ENCODE measurements around the gene WDR38. TPM values are rescaled to one million over a fixed set of nuclear protein-coding genes. Genes with fewer than 3 reads are reported as not detected.
A peak's percentile ranks its signal among the peaks of the same experiment; 100 is the strongest.

Gene WDR38
- total and polyA plus RNA-seq, 2 of the 4 experiments (the other 2 are of a cell fraction): not detected

- Histone ChIP-seq H4K8ac (ENCODE audit: low read depth in 2 of 2, low read length in 2 of 2) (no peak overlapping the region), H2BK5ac (ENCODE audit: low read depth, low read length, poor library complexity, severe bottlenecking) (no peak overlapping the region), H3K14ac (replicated peaks; ENCODE audit: low read depth, low read length) (no peak overlapping the region), H3K9me3 (ENCODE audit: control insufficient read depth, insufficient read depth, low read length) (no peaks in the 10 kb centered on the region), H3K4me2 (ENCODE audit: low read depth, low read length) (no peak overlapping the region), H4K91ac (ENCODE audit: insufficient read depth, low read depth, low read length) (no peak overlapping the region), H3K9ac (ENCODE audit: low read depth, low read length) (no peak overlapping the region), H4K5ac (ENCODE audit: low read depth, low read length) (no peak overlapping the region), H3K4me3 (ENCODE audit: insufficient read depth, low read depth, low read length) (no peak overlapping the region), H2AK9ac (replicated peaks; ENCODE audit: low read depth, low read length, poor library complexity) (no peak overlapping the region), H3K23ac (ENCODE audit: low read depth, low read length) (no peak overlapping the region), H3K79me1 (ENCODE audit: low read depth in 1 of 2, low read length in 2 of 2) (peaks cover 24 to 45% of the 10 kb centered on the region in 2 experiments), H2BK15ac (ENCODE audit: low read depth, low read length) (no peak overlapping the region), H3K56ac (ENCODE audit: extremely low read depth, insufficient read depth, low read length) (no peak overlapping the region), H3K4me1 (ENCODE audit: control insufficient read depth, insufficient read depth, low read length) (peaks cover 5% of the 10 kb centered on the region; the same call in 1 of the 2 replicates), H2BK20ac (ENCODE audit: low read depth, low read length) (no peak overlapping the region), H3K27ac (ENCODE audit: insufficient read depth, low read length) (no peak overlapping the region), H3K27me3 (ENCODE audit: control insufficient read depth, insufficient read depth, low read length) (no peaks in the 10 kb centered on the region), H2AK5ac (ENCODE audit: low read depth, low read length) (no peak overlapping the region), H3K36me3 (ENCODE audit: control insufficient read depth, insufficient read depth, low read length) (peaks cover 73% of the 10 kb centered on the region), H2BK120ac (ENCODE audit: low read depth, low read length) (no peak overlapping the region), H4K20me1 (ENCODE audit: insufficient read depth, low read length) (peaks cover 47% of the 10 kb centered on the region), H2AFZ (replicated peaks; ENCODE audit: low read length, poor library complexity) (no peak overlapping the region), H3K18ac (ENCODE audit: low read depth, low read length) (no peak overlapping the region), H3K4ac (ENCODE audit: low read depth, low read length) (no peak overlapping the region), H3K9me1 (ENCODE audit: insufficient read depth, low read length) (peaks cover 9% of the 10 kb centered on the region; the same call in 1 of the 2 replicates)
- TF ChIP-seq RFX5 (IDR thresholded peaks at IDR 0.05; ENCODE audit: low read depth, low read length) (no peak), USF2 (IDR thresholded peaks at IDR 0.05; ENCODE audit: low read depth, low read length) (no peak), MXI1 (IDR thresholded peaks at IDR 0.05; ENCODE audit: borderline replicate concordance, low read depth, low read length) (no peak), POLR2A (IDR thresholded peaks at IDR 0.05; ENCODE audit: low read depth, low read length) (no peak), CTCF (conservative IDR thresholded peaks at IDR 0.05; ENCODE audit: low read depth, low read length) (no peak), CHD1 (IDR thresholded peaks at IDR 0.05; ENCODE audit: low read depth, low read length) (no peak), NFE2L2 (IDR thresholded peaks at IDR 0.05; ENCODE audit: low read depth, low read length) (no peak), RAD21 (IDR thresholded peaks at IDR 0.05; ENCODE audit: low read length) (no peak), ELK1 (IDR thresholded peaks at IDR 0.05; ENCODE audit: borderline replicate concordance, low read depth, low read length) (no peak), FOS (IDR thresholded peaks at IDR 0.05; ENCODE audit: low read depth, low read length) (no peak), MAFK (IDR thresholded peaks at IDR 0.05; ENCODE audit: low read depth, low read length) (no peak), RCOR1 (IDR thresholded peaks at IDR 0.05; ENCODE audit: insufficient replicate concordance, low read length) (no peak), BHLHE40 (IDR thresholded peaks at IDR 0.05; ENCODE audit: low read depth, low read length) (no peak), SMC3 (IDR thresholded peaks at IDR 0.05; ENCODE audit: low read depth, low read length) (no peak), MAZ (IDR thresholded peaks at IDR 0.05; ENCODE audit: borderline replicate concordance, low read depth, low read length) (no peak)
- 100% methylated on average over 3 to 4 of the region's 14 CpGs for WGBS, 2 experiments (ENCODE audit: extremely low coverage in 2 of 2, insufficient read length in 1 of 2)
- dilution Hi-C loops (cut with HindIII; ENCODE audit: low sequenced_read_pairs, unreplicated experiment): no loop called here
- POLR2A ChIA-PET (ENCODE audit: unreplicated experiment): interaction anchor here (0.6 kb wide), 2 partner anchors 47 to 132 kb away, joined by 4 to 5 read pairs; no protein-coding TSS in a partner anchor
- TSS peak; percentile 78 for BruUV-seq (replicated peaks)
- ATAC-seq (ENCODE audit: low read depth) (no peak), DNase-seq (no peak)
- in situ Hi-C loops (cut with MboI; ENCODE audit: low sequenced_read_pairs): no loop called here
- intact Hi-C loops (cut with micrococcal nuclease): no loop called here
- CTCF ChIA-PET: interaction anchor here (2.0 kb wide), 1 partner anchor 17 kb away, joined by 5 read pairs; no protein-coding TSS in a partner anchor
Measured at GRCh38 chr9:124877021-124877782, 23.9 kb downstream of the WDR38 start.

Data from IMR-90 (cell line).